WTC11 (cell line): ENCODE measurements around the gene MAP3K3. TPM values are rescaled to one million over a fixed set of nuclear protein-coding genes. Genes with fewer than 3 reads are reported as not detected.

ENCODE experiments used
- ATAC-seq: fragments of 200-7000 bp; cut with Tn5 transposase; 2 replicates; pipeline ENCODE4 v1.10.0; 2021; ENCODE audit warnings: mild to moderate bottlenecking, moderate library complexity
- CTCF ChIA-PET: fragments of 300-600 bp; sonication (Branson Sonifier 250); formaldehyde crosslinking; loops from one replicate; lab custom pipeline; 2021; ENCODE audit warnings: antibody characterized with exemption; lab: Charles Lee
- POLR2A ChIA-PET: fragments of 350-600 bp; sonication (Branson Sonifier 250); formaldehyde crosslinking; loops from one replicate; lab custom pipeline; 2021; ENCODE audit warnings: antibody characterized with exemption; lab: Charles Lee
- DNase-seq: peaks from one replicate; pipeline ENCODE4 v3.0.0; 2021; ENCODE audit warnings: low spot score
- H3K27ac Mint-ChIP-seq: 2 replicates; pipeline ENCODE4 v1.8.0; 2021; ENCODE audit warnings: mixed read lengths
- H3K27me3 Mint-ChIP-seq: 2 replicates; pipeline ENCODE4 v1.8.0; 2021; ENCODE audit warnings: low read depth, mild to moderate bottlenecking, moderate library complexity, mixed read lengths
- H3K36me3 Mint-ChIP-seq: 2 replicates; pipeline ENCODE4 v1.8.0; 2021; ENCODE audit warnings: mixed read lengths
- H3K4me1 Mint-ChIP-seq: 2 replicates; pipeline ENCODE4 v1.8.0; 2022; ENCODE audit warnings: mixed read lengths
- H3K4me3 Mint-ChIP-seq: 2 replicates; pipeline ENCODE4 v1.8.0; 2021; ENCODE audit warnings: mild to moderate bottlenecking, moderate library complexity, mixed read lengths
- H3K9me3 Mint-ChIP-seq: 2 replicates; pipeline ENCODE4 v1.8.0; 2021; ENCODE audit warnings: mixed read lengths
- ARID4B ChIP-seq: sonication (generic); formaldehyde crosslinking; IDR thresholded peaks from 2 replicates; pipeline ENCODE4 v1.8.0; 2023; ENCODE audit warnings: missing genetic modification reagents, mild to moderate bottlenecking, borderline replicate concordance
- CREM ChIP-seq: sonication (generic); formaldehyde crosslinking; IDR thresholded peaks from 2 replicates; pipeline ENCODE4 v1.8.1; 2022; ENCODE audit warnings: mild to moderate bottlenecking, missing genetic modification reagents, moderate library complexity
- ERG ChIP-seq: fragments of 250-450 bp; sonication (Bioruptor Pico); IDR thresholded peaks from 2 replicates; pipeline ENCODE4 v1.8.0; 2021; ENCODE audit warnings: mild to moderate bottlenecking
- ESRRA ChIP-seq: sonication (generic); formaldehyde crosslinking; IDR thresholded peaks from 2 replicates; pipeline ENCODE4 v1.8.1; 2022; ENCODE audit warnings: mild to moderate bottlenecking, missing genetic modification reagents, borderline replicate concordance
- FOXP1 ChIP-seq: sonication (generic); formaldehyde crosslinking; IDR thresholded peaks from 2 replicates; pipeline ENCODE4 v1.8.0; 2022; ENCODE audit warnings: missing genetic modification reagents, mild to moderate bottlenecking, moderate library complexity, borderline replicate concordance
- JUN ChIP-seq: sonication (generic); formaldehyde crosslinking; IDR thresholded peaks from 2 replicates; pipeline ENCODE4 v1.8.0; 2023; ENCODE audit warnings: mild to moderate bottlenecking, missing genetic modification reagents
- MAX ChIP-seq: sonication (generic); formaldehyde crosslinking; IDR thresholded peaks from 2 replicates; pipeline ENCODE4 v1.8.0; 2022; ENCODE audit warnings: mild to moderate bottlenecking, missing genetic modification reagents
- OVOL2 ChIP-seq: fragments of 250-450 bp; sonication (Bioruptor Pico); IDR thresholded peaks from 2 replicates; pipeline ENCODE4 v1.9.0; 2021; ENCODE audit warnings: mild to moderate bottlenecking, borderline replicate concordance
- SMAD3 ChIP-seq: sonication (generic); formaldehyde crosslinking; IDR thresholded peaks from 2 replicates; pipeline ENCODE4 v1.8.0; 2022; ENCODE audit warnings: missing genetic modification reagents, mild to moderate bottlenecking, borderline replicate concordance
- SMAD4 ChIP-seq: sonication (generic); formaldehyde crosslinking; IDR thresholded peaks from 2 replicates; pipeline ENCODE4 v1.8.0; 2022; ENCODE audit warnings: mild to moderate bottlenecking, missing genetic modification reagents
- SP1 ChIP-seq: sonication (generic); formaldehyde crosslinking; conservative IDR thresholded peaks from 2 replicates; pipeline ENCODE4 v1.8.1; 2022; ENCODE audit warnings: missing genetic modification reagents
- TEAD1 ChIP-seq: sonication (generic); formaldehyde crosslinking; IDR thresholded peaks from 2 replicates; pipeline ENCODE4 v1.8.0; 2022; ENCODE audit warnings: mild to moderate bottlenecking, missing genetic modification reagents
- ZNF317 ChIP-seq: sonication (generic); formaldehyde crosslinking; IDR thresholded peaks from 2 replicates; pipeline ENCODE4 v1.8.1; 2023; ENCODE audit warnings: low read depth, mild to moderate bottlenecking, moderate library complexity, missing genetic modification reagents, borderline replicate concordance
- ZNF423 ChIP-seq: fragments of 250-450 bp; sonication (Bioruptor Pico); IDR thresholded peaks from 2 replicates; pipeline ENCODE4 v2.1.2; 2022; ENCODE audit warnings: mild to moderate bottlenecking, moderate library complexity
- total RNA-seq: library from RNA; stranded (reverse); gene quantifications from 3 replicates; pipeline ENCODE4 v1.2.3, GENCODE V29; 2021

MAP3K3 gene
- total RNA-seq, 1 experiment from 2014 or later = 25.7 TPM

GRCh38 chr17:63698381-63698885, 76.2 kb downstream of the MAP3K3 start:
- TF ChIP-seq ESRRA (0 out of 2 replicates have a peak, but pooled peaks have one; percentile 32), MAX (CRISPR knock-in tag) (0 out of 2 replicates have a peak, but pooled peaks have one; percentile 7), FOXP1 (CRISPR knock-in tag) (no peak)
- DNase-seq (no peak), ATAC-seq (no peak)
- Mint-ChIP-seq H3K36me3 (peaks cover 14% of the 10 kb centered on the region), H3K4me3 (peak overlapping the region; percentile 69), H3K9me3 (no peaks in the 10 kb centered on the region), H3K4me1 (peaks cover 52% of the 10 kb centered on the region), H3K27me3 (peaks cover 6% of the 10 kb centered on the region; the same call in 1 of the 2 replicates), H3K27ac (no peak overlapping the region)
- ChIA-PET CTCF (interaction anchor here (0.6 to 2.3 kb wide), 22 partner anchors 10 to 331 kb away, joined by 3 to 23 read pairs (median 4); partner anchors contain the start of genes CCDC47, DDX42, KCNH6 and MAP3K3), POLR2A (interaction anchor here (0.5 to 1.0 kb wide), 3 partner anchors 12 to 220 kb away, joined by 3 to 4 read pairs (median 3); partner anchors contain the start of gene MAP3K3)

GRCh38 chr17:63698886-63699637, 76.8 kb downstream of the MAP3K3 start:
- Mint-ChIP-seq H3K36me3 (peaks cover 17% of the 10 kb centered on the region), H3K4me3 (peak overlapping the region; percentile 69), H3K27me3 (peaks cover 6% of the 10 kb centered on the region; the same call in 1 of the 2 replicates), H3K27ac (no peak overlapping the region), H3K4me1 (peaks cover 55% of the 10 kb centered on the region), H3K9me3 (no peaks in the 10 kb centered on the region)
- ChIA-PET POLR2A (interaction anchor here (0.5 to 2.2 kb wide), 5 partner anchors 13 to 221 kb away, joined by 3 to 8 read pairs (median 3); partner anchors contain the start of gene MAP3K3), CTCF (interaction anchor here (0.6 to 2.3 kb wide), 22 partner anchors 9 to 273 kb away, joined by 3 to 23 read pairs (median 5); partner anchors contain the start of genes CCDC47, DDX42, KCNH6 and MAP3K3)
- DNase-seq (peak; percentile 62), ATAC-seq (peak; percentile 6)
- TF ChIP-seq SMAD3 (no peak), SP1 (CRISPR knock-in tag) (0 out of 2 replicates have a peak, but pooled peaks have one; percentile 3), JUN (CRISPR knock-in tag) (0 out of 2 replicates have a peak, but pooled peaks have one; percentile 16), ZNF317 (no peak), TEAD1 (CRISPR knock-in tag) (0 out of 2 replicates have a peak, but pooled peaks have one; percentile 25), ZNF423 (CRISPR knock-in tag) (peak; percentile 67), CREM (CRISPR knock-in tag) (no peak), SMAD4 (CRISPR knock-in tag) (no peak), OVOL2 (CRISPR knock-in tag) (no peak), ARID4B (CRISPR knock-in tag) (0 out of 2 replicates have a peak, but pooled peaks have one; percentile 17), ERG (CRISPR knock-in tag) (no peak)
